ENCODE results near the gene TMOD2. TPM values are rescaled to one million over a fixed set of nuclear protein-coding genes. Genes with fewer than 3 reads are reported as not detected.

Gene TMOD2
- total RNA-seq, 1 donor from 2014 or later: 7.0 TPM

DNA sequence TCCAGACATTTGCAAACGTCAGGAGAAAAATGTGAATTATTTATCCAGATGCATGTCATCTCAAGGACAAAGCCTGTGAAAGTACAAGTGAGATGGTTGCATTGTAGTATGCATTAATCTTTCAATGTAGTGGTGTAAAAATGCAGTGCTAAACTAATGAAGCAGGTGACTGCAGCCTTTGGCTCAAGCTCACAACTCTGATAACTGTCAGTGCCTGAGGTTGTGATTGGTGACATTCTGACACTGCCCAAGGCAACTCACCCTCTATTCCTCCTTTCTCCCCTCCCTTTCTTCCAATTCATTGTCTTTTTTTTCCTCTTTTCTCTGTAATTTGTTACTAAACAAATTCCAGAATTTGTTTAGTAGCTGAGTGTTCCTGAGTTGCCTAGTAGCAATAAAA, 58.1 kb downstream of the TMOD2 start:
- no peak for DNase-seq (ENCODE audit: low spot score in 2 of 2)
- Histone ChIP-seq H3K27me3 (no peaks in the 10 kb centered on the region), H3K4me3 (no peak overlapping the region), H3K4me1 (no peaks in the 10 kb centered on the region), H3K36me3 (peaks cover 7 to 40% of the 10 kb centered on the region in 2 donors), H3K9me3 (no peaks in the 10 kb centered on the region), H3K27ac (no peak overlapping the region)
- intact Hi-C loops (cut with DNase I): no loop called here
- no peak for TF ChIP-seq CTCF (IDR thresholded peaks at IDR 0.05)

DNA sequence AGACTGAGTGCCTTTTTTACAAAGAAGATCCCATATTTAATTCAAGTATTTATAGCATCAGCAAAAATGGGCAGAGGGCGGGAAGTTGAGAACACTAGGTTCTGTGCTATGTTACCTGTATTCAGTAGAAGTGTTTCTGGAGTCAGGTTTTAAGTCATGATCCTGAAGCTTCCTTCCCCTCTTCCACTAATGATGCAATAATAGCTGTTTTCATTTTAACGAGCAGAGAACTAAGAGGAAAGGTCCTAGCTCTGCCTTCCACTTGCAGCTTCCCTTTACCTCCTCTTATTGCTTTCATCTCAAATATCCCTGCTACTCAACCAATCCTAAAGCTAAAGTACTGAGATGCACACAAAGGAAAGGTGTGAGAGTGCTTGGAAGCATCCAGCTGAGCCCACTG, 61.2 kb downstream of the TMOD2 start:
- H3K27me3 ChIP-seq: no peaks in the 10 kb centered on the region
- H3K27ac ChIP-seq: no peak overlapping the region
- H3K36me3 ChIP-seq: peaks cover 6 to 24% of the 10 kb centered on the region in 2 donors
- H3K4me1 ChIP-seq: no peaks in the 10 kb centered on the region
- intact Hi-C loops (cut with DNase I): no loop called here
- DNase-seq (ENCODE audit: low spot score in 2 of 2): no peak
- no peak for TF ChIP-seq CTCF (IDR thresholded peaks at IDR 0.05)
- no peak overlapping the region for H3K4me3 ChIP-seq
- H3K9me3 ChIP-seq: no peaks in the 10 kb centered on the region

GRCh38 chr15:51814606-51815005, 63.2 kb downstream of the TMOD2 start:
- DNase-seq (ENCODE audit: low spot score in 2 of 2): no peak
- Histone ChIP-seq H3K27ac (no peak overlapping the region), H3K4me1 (no peaks in the 10 kb centered on the region), H3K27me3 (no peaks in the 10 kb centered on the region), H3K9me3 (no peaks in the 10 kb centered on the region), H3K4me3 (no peak overlapping the region), H3K36me3 (peaks cover 0 to 7% of the 10 kb centered on the region in 2 donors)
- intact Hi-C loops (cut with DNase I): no loop called here
- no peak for TF ChIP-seq CTCF (IDR thresholded peaks at IDR 0.05)

DNA sequence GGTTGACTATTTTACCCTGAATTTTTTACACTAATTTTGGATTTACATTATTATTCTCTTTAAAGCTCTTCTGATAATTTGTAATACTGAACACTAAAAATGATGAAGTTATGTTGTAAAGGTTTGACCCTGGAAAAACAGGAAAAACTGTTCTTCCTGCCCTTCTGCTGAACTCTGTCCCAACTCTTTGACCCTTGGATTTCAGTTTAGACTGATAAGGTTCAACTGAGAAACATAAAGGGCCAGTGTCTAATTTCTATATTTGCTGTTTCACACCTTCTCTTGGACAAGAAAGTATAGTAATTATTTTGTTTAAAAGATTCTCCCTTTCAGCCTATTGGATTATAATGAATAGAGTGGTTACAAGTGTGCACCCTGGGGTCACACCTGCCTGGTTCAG, 65.2 kb downstream of the TMOD2 start:
- H3K27me3 ChIP-seq: no peaks in the 10 kb centered on the region
- no peak for DNase-seq (ENCODE audit: low spot score in 2 of 2)
- H3K4me3 ChIP-seq: no peak overlapping the region
- no peaks in the 10 kb centered on the region for H3K4me1 ChIP-seq
- no peak for TF ChIP-seq CTCF (IDR thresholded peaks at IDR 0.05)
- peaks cover 8 to 9% of the 10 kb centered on the region in 2 donors for H3K9me3 ChIP-seq
- intact Hi-C loops (cut with DNase I): no loop called here
- no peak overlapping the region for H3K27ac ChIP-seq
- H3K36me3 ChIP-seq: peaks cover 0 to 3% of the 10 kb centered on the region in 2 donors

DNA sequence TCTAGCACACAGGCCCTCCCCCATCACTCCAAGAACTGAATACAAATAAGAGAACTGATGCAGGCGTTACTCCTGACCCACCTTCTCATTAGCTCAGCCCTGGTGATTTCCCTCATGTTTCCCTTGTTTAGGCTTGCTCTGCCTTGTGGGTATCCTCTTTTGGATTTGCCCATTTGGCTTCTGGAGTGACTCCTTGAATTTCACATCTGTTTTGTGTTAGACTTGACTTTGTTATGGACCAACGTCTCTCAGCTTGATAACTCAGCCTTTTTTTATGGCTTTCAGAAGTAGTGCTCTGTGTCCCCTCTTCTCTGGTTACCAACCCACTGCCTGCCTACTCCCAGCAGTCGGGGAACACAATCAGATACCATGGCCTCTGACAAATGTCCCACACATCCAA, 66.8 kb downstream of the TMOD2 start:
- Histone ChIP-seq H3K27ac (no peak overlapping the region), H3K36me3 (peaks cover 0 to 3% of the 10 kb centered on the region in 2 donors), H3K4me3 (no peak overlapping the region), H3K9me3 (peaks cover 8 to 13% of the 10 kb centered on the region in 2 donors), H3K27me3 (no peaks in the 10 kb centered on the region), H3K4me1 (no peaks in the 10 kb centered on the region)
- TF ChIP-seq CTCF (IDR thresholded peaks at IDR 0.05): no peak
- no peak for DNase-seq (ENCODE audit: low spot score in 2 of 2)
- intact Hi-C loops (cut with DNase I): no loop called here

DNA sequence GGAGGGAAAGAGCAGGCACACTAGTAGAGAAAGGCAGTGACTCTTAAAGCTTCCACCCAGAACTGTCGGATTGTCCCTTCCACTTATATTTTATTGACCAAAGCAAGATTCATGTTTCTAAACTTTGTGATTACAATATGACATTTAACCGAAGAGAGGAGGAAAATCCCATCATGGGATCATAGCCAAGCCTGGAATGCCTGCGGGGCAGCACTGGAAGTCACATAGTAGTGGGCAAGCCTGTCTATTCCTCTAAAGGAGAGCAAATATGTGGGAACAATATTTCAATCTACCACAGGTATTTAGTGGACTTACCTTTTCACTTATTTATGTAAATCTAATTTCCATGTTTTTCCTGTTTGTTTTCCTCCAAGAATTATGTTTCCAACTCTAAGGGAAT, 74.3 kb downstream of the TMOD2 start:
- intact Hi-C loops (cut with DNase I): loop anchor here (5.0 kb wide), 1 partner anchor 88 kb away; the partner anchor contains the start of gene LYSMD2
- Histone ChIP-seq H3K4me1 (no peaks in the 10 kb centered on the region), H3K27ac (no peak overlapping the region), H3K36me3 (no peaks in the 10 kb centered on the region), H3K4me3 (no peak overlapping the region), H3K27me3 (no peaks in the 10 kb centered on the region), H3K9me3 (peaks cover 8 to 13% of the 10 kb centered on the region in 2 donors)
- DNase-seq (ENCODE audit: low spot score in 2 of 2): no peak
- no peak for TF ChIP-seq CTCF (IDR thresholded peaks at IDR 0.05)
